LNCaP clone FGC (cell line): ENCODE results near the gene SH3GLB2.

ENCODE experiments used
- DNase-seq: peaks from one replicate; pipeline ENCODE4 v3.0.0-alpha.2; 2011; ENCODE audit warnings: low read depth
- H3K4me3 ChIP-seq: 2 replicates; pipeline ENCODE4 v1.5.1; 2011; ENCODE audit warnings: mild to moderate bottlenecking, low read depth, low read length, control low read depth
- CTCF ChIP-seq: IDR thresholded peaks from 2 replicates; pipeline ENCODE4 v1.5.1; 2012; ENCODE audit warnings: mild to moderate bottlenecking; ENCODE audit not compliant: control insufficient read depth, insufficient read depth; ENCODE audit errors: extremely low read depth

SH3GLB2 gene

GRCh38 chr9:129028192-129028966 lies at the start of gene SH3GLB2:
Gene SH3GLB2 (minus strand): TSS chr9:129028331. CDS start chr9:129028154, 177 bp downstream.
- DNase-seq, result peak; percentile 63
- H3K4me3 ChIP-seq, result peak within 1 kb of the TSS; percentile 95
- peak; percentile 79 for TF ChIP-seq CTCF

- no peak overlapping the region for H3K4me3 ChIP-seq
- DNase-seq, result peak; percentile 27
- no peak for TF ChIP-seq CTCF
Observed at GRCh38 chr9:129077236-129077635, 49.1 kb upstream of the SH3GLB2 start.

- no peak overlapping the region for H3K4me3 ChIP-seq
- DNase-seq, result no peak
- no peak for TF ChIP-seq CTCF
Observed at GRCh38 chr9:129076640-129077037, 48.5 kb upstream of the SH3GLB2 start.

- DNase-seq, result no peak
- H3K4me3 ChIP-seq, result no peak overlapping the region
- no peak for TF ChIP-seq CTCF
Observed at GRCh38 chr9:129075996-129076639, 48.0 kb upstream of the SH3GLB2 start.

GRCh38 chr9:129074106-129074505 lies 46.0 kb upstream of the SH3GLB2 start:
- no peak overlapping the region for H3K4me3 ChIP-seq
- no peak for DNase-seq
- TF ChIP-seq CTCF, result no peak

- no peak for DNase-seq
- no peak overlapping the region for H3K4me3 ChIP-seq
- no peak for TF ChIP-seq CTCF
Observed at GRCh38 chr9:129073404-129073803, 45.3 kb upstream of the SH3GLB2 start.
